Smooth muscle cell (in vitro differentiated cells): ENCODE measurements around the gene MRPL38. TPM values are rescaled to one million over a fixed set of nuclear protein-coding genes. Genes with fewer than 3 reads are reported as not detected.
A peak's percentile ranks its signal among the peaks of the same experiment; 100 is the strongest.
"Not testable (repeated sequence)": the region's sequence is repeated elsewhere in the genome, so short reads cannot be mapped to it uniquely, and the experiment has no call there.

Source experiments
- DNase-seq: peaks from one replicate; lab custom pipeline; 2025; ENCODE audit not compliant: unreplicated experiment; lab: John Stamatoyannopoulos, UW
- H2AFZ ChIP-seq: fragments of 200-600 bp; sonication (generic); 2 replicates; pipeline ENCODE4 v1.6.0; 2016; ENCODE audit warnings: antibody characterized with exemption, low read depth, mild to moderate bottlenecking
- H3F3A ChIP-seq: fragments of 200-600 bp; sonication (generic); 2 replicates; pipeline ENCODE4 v1.6.0; 2017; ENCODE audit warnings: antibody characterized with exemption, low read depth
- H3K27ac ChIP-seq: fragments of 200-600 bp; sonication (generic); 2 replicates; pipeline ENCODE4 v1.5.1; 2016; ENCODE audit warnings: low read depth, mild to moderate bottlenecking
- H3K27me3 ChIP-seq: fragments of 200-600 bp; sonication (generic); 2 replicates; pipeline ENCODE4 v1.6.1; 2016; ENCODE audit warnings: low read depth, mild to moderate bottlenecking
- H3K36me3 ChIP-seq: fragments of 200-600 bp; sonication (generic); 2 replicates; pipeline ENCODE4 v1.5.1; 2016; ENCODE audit warnings: low read depth
- H3K4me1 ChIP-seq: fragments of 200-600 bp; sonication (generic); 2 replicates; pipeline ENCODE4 v1.5.1; 2016; ENCODE audit warnings: low read depth
- H3K4me2 ChIP-seq: fragments of 200-600 bp; sonication (generic); 2 replicates; pipeline ENCODE4 v1.6.0; 2016; ENCODE audit warnings: mild to moderate bottlenecking
- H3K4me3 ChIP-seq: fragments of 200-600 bp; sonication (generic); 2 replicates; pipeline ENCODE4 v1.5.1; 2016; ENCODE audit warnings: mild to moderate bottlenecking
- H3K79me2 ChIP-seq: fragments of 200-600 bp; sonication (generic); 2 replicates; pipeline ENCODE4 v1.6.0; 2016; ENCODE audit warnings: low read depth, mild to moderate bottlenecking
- H3K9ac ChIP-seq: fragments of 200-600 bp; sonication (generic); 2 replicates; pipeline ENCODE4 v1.6.0; 2016; ENCODE audit warnings: low read depth
- H3K9me3 ChIP-seq: fragments of 200-600 bp; sonication (generic); replicated peaks from 2 replicates; pipeline ENCODE4 v1.5.1; 2016; ENCODE audit warnings: low read depth
- H4K20me1 ChIP-seq: fragments of 200-600 bp; sonication (generic); 2 replicates; pipeline ENCODE4 v1.6.0; 2016; ENCODE audit warnings: low read depth
- WGBS: methylation state at CpG from one replicate; pipeline ENCODE4 v1.1.7; 2016; ENCODE audit warnings: low lambda C conversion rate; 5-methylcytosine and 5-hydroxymethylcytosine counted together
- polyA plus RNA-seq: library from polyadenylated mRNA; unstranded; fragments of >200 nt; fragmentation: Nextera tagmentation; extraction: Ambion mirVana; gene quantifications from 2 replicates; pipeline ENCODE4 v1.2.1, GENCODE V29; 2016
- total RNA-seq: library from RNA; depleted of rRNA; stranded (reverse); fragments of >200 nt; gene quantifications from 2 replicates; pipeline ENCODE4 v1.2.3, GENCODE V29; 2014
- TF ChIP-seq, protein P1 (sequence below): fragments of 200-600 bp; sonication (generic); IDR thresholded peaks from 2 replicates; pipeline ENCODE4 v1.5.1; 2017; ENCODE audit warnings: borderline replicate concordance, mild to moderate bottlenecking, antibody characterized with exemption; ENCODE audit not compliant: insufficient read depth, poor library complexity, severe bottlenecking

Gene MRPL38
- total and polyA plus RNA-seq, 2 experiments from 2014 or later: 48.4 to 90.5 TPM

DNA sequence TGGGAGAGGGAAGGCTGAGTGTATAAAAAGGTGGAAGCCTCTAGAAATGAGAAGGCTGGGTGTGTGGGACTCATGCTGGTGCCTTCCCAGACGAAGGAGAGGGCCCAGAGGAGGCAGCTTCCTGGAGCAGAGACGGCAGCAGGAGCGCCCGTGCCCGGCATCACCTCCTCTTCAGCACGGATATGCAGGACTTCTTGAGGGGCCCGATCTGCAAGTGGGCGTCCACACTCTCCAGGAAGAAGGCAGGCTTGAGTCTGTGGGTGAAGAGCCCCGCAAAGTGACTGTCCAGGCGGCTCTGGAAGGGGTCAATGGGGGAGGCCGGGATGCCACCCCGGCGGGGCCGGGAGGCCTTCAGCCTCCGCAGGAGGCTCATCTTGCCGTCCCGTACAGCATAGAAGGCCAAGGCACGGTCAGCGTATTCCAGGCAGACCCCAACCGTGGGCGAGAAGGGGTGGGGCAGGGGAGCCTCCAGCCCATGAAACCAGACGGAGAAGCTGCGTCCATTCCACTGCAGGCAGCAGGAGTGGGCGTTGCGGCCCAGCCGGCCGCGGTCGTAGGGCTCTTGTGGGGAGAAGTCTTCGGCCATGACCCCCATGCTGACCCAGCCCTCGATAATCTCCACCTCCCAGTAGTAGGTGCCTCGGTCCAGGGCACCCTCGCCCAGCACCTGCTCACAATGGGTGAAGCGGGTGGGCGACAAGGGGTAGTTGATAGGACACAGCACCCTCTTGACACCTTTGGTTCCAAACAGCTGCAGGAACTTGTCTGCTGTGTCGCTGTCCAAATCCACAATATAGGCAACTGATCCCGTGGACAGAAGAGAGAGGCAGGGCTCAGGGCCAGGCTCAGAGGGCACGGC, 30.1 kb downstream of the MRPL38 start:
- WGBS: 92% methylated on average over 31 of the region's 38 CpGs
- H3F3A ChIP-seq: peaks cover 14% of the 10 kb centered on the region
- H3K36me3 ChIP-seq: no peaks in the 10 kb centered on the region
- no peak overlapping the region for H2AFZ ChIP-seq
- H3K4me1 ChIP-seq: peaks cover 11% of the 10 kb centered on the region
- TF ChIP-seq, protein P1, sequence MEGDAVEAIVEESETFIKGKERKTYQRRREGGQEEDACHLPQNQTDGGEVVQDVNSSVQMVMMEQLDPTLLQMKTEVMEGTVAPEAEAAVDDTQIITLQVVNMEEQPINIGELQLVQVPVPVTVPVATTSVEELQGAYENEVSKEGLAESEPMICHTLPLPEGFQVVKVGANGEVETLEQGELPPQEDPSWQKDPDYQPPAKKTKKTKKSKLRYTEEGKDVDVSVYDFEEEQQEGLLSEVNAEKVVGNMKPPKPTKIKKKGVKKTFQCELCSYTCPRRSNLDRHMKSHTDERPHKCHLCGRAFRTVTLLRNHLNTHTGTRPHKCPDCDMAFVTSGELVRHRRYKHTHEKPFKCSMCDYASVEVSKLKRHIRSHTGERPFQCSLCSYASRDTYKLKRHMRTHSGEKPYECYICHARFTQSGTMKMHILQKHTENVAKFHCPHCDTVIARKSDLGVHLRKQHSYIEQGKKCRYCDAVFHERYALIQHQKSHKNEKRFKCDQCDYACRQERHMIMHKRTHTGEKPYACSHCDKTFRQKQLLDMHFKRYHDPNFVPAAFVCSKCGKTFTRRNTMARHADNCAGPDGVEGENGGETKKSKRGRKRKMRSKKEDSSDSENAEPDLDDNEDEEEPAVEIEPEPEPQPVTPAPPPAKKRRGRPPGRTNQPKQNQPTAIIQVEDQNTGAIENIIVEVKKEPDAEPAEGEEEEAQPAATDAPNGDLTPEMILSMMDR: no peak
- H3K79me2 ChIP-seq: no peaks in the 10 kb centered on the region
- DNase-seq: no peak
- no peak overlapping the region for H3K4me2 ChIP-seq
- H3K9ac ChIP-seq: no peak overlapping the region
- H3K4me3 ChIP-seq: no peak overlapping the region
- no peaks in the 10 kb centered on the region for H3K9me3 ChIP-seq
- no peaks in the 10 kb centered on the region for H4K20me1 ChIP-seq
- no peaks in the 10 kb centered on the region for H3K27me3 ChIP-seq
- H3K27ac ChIP-seq: no peak overlapping the region

DNA sequence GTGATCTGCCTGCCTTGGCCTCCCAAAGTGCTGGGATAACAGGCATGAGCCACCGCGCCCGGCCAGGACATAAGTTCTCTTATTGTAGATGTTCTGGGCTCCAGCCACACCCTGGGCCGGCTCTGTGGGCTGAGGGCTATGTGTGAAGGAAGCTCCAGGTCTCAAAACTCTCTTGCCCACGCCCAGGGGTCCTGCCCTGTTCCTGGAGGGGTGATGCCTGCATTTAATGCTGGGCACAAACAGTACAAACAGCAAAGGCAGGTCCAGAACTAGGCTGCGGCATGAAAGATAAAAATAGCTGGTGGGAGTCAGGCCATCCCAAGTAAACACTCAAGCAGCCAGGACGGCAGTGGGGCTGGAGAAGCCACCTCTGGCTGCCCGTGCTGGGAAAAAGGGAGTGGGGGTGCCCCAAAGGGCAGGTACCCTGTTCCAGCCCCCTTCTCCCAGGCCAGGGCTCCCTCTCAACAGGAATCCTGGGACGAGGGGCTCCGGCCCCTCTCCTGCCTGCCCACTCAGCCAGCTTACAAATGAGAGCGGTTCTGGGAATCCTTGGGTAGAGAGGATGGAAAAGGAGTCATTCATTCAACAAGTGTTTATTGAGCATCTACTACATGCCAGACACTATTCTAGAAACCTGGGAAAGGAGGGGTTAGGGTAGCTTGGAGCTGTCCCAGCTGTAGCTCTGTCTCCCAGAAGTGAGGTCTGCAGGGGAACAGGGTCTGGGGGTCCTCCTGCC, 30.9 kb downstream of the MRPL38 start:
- H3K27me3 ChIP-seq: no peaks in the 10 kb centered on the region
- H3K4me3 ChIP-seq: no peak overlapping the region
- H3K79me2 ChIP-seq: no peaks in the 10 kb centered on the region
- H3K4me1 ChIP-seq: peaks cover 11% of the 10 kb centered on the region
- H3K36me3 ChIP-seq: no peaks in the 10 kb centered on the region
- WGBS: 85% methylated on average over 11 of the region's 11 CpGs
- H3K4me2 ChIP-seq: no peak overlapping the region
- no peaks in the 10 kb centered on the region for H3K9me3 ChIP-seq
- H4K20me1 ChIP-seq: no peaks in the 10 kb centered on the region
- H2AFZ ChIP-seq: no peak overlapping the region
- H3K9ac ChIP-seq: no peak overlapping the region
- TF ChIP-seq, protein P1: no peak
- peak overlapping the region; percentile 91 for H3K27ac ChIP-seq
- H3F3A ChIP-seq: peaks cover 6% of the 10 kb centered on the region
- DNase-seq: no peak

DNA sequence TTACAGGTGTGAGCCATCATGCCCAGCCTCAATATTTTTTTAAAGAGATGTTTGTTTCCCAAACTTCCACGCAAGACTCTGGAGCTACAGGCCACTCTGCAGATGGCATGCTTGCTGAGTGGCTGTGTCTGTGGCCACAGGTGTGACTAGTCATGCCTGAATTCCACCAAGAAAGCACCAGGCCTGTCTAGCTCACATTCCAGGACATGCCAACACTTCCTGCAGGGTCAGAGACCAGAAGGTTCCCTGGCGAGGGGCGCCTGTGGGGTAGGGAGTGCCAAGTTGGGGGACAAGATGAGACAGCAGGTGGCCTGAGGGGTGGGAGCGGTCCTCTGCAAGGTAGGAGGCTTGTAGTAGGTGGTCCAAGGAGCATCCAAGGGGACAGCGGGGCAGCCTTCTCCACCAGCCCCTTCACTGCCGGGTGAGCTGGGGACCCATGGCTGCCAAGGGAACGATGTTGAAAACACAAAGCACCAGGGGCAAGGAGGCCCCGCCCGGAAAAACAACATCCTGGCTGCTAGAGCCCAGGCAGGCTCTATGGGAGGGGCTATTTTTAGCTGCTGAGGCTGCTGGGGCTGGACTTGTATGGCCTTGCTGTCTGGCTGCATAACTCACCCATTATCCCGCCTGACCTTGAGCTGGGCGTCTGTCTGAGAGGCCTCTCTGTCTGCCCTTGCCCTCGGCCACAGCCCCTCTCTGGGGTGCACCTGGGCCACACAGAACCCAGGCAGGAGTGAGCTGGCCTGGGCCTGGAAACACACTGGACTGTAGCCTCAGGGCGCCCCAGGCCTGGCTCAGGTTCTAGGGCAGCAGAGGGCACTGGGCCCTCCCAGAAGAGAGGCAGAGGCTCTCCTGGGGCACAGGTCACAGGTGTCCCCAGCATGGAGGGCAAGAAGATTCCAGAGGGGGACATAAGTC, 32.0 kb downstream of the MRPL38 start:
- Histone ChIP-seq H3K4me1 (peaks cover 11% of the 10 kb centered on the region), H3K79me2 (no peaks in the 10 kb centered on the region), H3K9me3 (no peaks in the 10 kb centered on the region), H4K20me1 (no peaks in the 10 kb centered on the region), H3K4me3 (no peak overlapping the region), H3K4me2 (peak overlapping the region; percentile 68), H3K36me3 (no peaks in the 10 kb centered on the region), H3K9ac (peak overlapping the region; percentile 71), H3K27ac (peak overlapping the region; percentile 91), H3K27me3 (no peaks in the 10 kb centered on the region), H2AFZ (peak overlapping the region; percentile 66), H3F3A (peaks cover 4% of the 10 kb centered on the region)
- peak; percentile 17 for DNase-seq
- WGBS: 44% methylated on average over 13 of the region's 13 CpGs
- TF ChIP-seq, protein P1: no peak

DNA sequence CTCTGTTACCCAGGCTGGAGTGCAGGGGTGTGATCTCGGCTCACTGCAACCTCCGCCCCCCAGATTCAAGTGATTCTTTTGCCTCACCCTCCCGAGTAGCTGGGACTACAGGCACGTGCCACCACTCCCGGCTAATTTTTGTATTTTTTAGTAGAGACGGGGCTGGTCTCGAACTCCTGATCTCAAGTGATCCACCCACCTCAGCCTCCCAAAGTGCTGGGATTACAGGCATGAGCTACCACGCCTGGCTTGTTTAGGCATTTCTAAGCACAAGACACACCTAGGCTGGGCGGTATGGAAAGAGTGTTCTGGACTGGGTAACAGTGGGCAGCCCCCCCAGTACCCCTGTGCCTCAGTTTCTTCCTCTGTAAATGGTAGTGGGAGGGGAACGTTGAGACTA, 34.5 kb downstream of the MRPL38 start:
- H3K9ac ChIP-seq: not testable (repeated sequence)

More for the DNA sequence above, 34.5 kb downstream of the MRPL38 start:
- not testable (repeated sequence) for H3K4me1 ChIP-seq, H2AFZ ChIP-seq, H4K20me1 ChIP-seq, H3K27me3 ChIP-seq, H3K79me2 ChIP-seq, H3K4me3 ChIP-seq, H3K4me2 ChIP-seq, H3K9me3 ChIP-seq, H3F3A ChIP-seq, H3K36me3 ChIP-seq, DNase-seq, H3K27ac ChIP-seq
- WGBS: 97% methylated on average over 10 of the region's 10 CpGs
